K562 (cell line): ENCODE data around the gene LMBR1L. TPM values are rescaled to one million over a fixed set of nuclear protein-coding genes. Genes with fewer than 3 reads are reported as not detected.

Experiments used
- BACH1 ChIP-seq: fragments of 200-800 bp; sonication (Bioruptor generic); IDR thresholded peaks from 2 replicates; pipeline ENCODE4 v1.6.1; 2016; ENCODE audit warnings: missing genetic modification characterization, missing compliant biosample characterization
- CREB1 ChIP-seq, 2 experiments: sonication (generic) in 1 of 2; formaldehyde crosslinking in 1 of 2; IDR thresholded peaks; 2 replicates each; pipeline versions ENCODE4 v1.6.1 to v1.8.0; 2012 to 2022; ENCODE audit warnings: inconsistent platforms in 1 of 2, mild to moderate bottlenecking in 1 of 2, missing genetic modification reagents in 1 of 2, moderate library complexity in 1 of 2
- CREB3 ChIP-seq: fragments of 450-650 bp; conservative IDR thresholded peaks from 2 replicates; pipeline ENCODE4 v1.6.1; 2016; ENCODE audit warnings: missing genetic modification characterization, low read depth, mild to moderate bottlenecking, missing compliant biosample characterization, moderate library complexity
- DLX4 ChIP-seq: fragments of 250-450 bp; sonication (Bioruptor Pico); IDR thresholded peaks from 2 replicates; pipeline ENCODE4 v1.6.1; 2021; ENCODE audit warnings: mild to moderate bottlenecking
- GTF2B ChIP-seq: IDR thresholded peaks from 2 replicates; pipeline ENCODE4 v1.6.1; 2011; ENCODE audit not compliant: insufficient read length; ENCODE audit errors: extremely low read depth
- NFE2 ChIP-seq: IDR thresholded peaks from 2 replicates; pipeline ENCODE4 v1.6.1; 2014; ENCODE audit warnings: antibody characterized with exemption, low read depth
- NFIX ChIP-seq: fragments of 250-450 bp; sonication (Bioruptor Pico); IDR thresholded peaks from 2 replicates; pipeline ENCODE4 v1.4.0; 2020; ENCODE audit warnings: low read depth, mild to moderate bottlenecking, moderate library complexity
- NR2F6 ChIP-seq: fragments of 450-650 bp; formaldehyde crosslinking; IDR thresholded peaks from 2 replicates; pipeline ENCODE4 v1.4.0; 2020; ENCODE audit warnings: mild to moderate bottlenecking
- PHTF2 ChIP-seq: fragments of 250-450 bp; sonication (Bioruptor Pico); IDR thresholded peaks from 2 replicates; pipeline ENCODE4 v1.5.0; 2021; ENCODE audit warnings: mild to moderate bottlenecking
- TBL1XR1 ChIP-seq, 2 experiments: IDR thresholded peaks; 2 replicates each; pipeline ENCODE4 v1.6.1; 2012; ENCODE audit warnings: improper control_type of control experiment in 2 of 2, low read length in 2 of 2, mild to moderate bottlenecking in 1 of 2
- TCFL5 ChIP-seq: fragments of 250-450 bp; sonication (Bioruptor Pico); conservative IDR thresholded peaks from 2 replicates; pipeline ENCODE4 v1.6.1; 2021; ENCODE audit warnings: mild to moderate bottlenecking, moderate library complexity, matching md5 sums
- TFAP4 ChIP-seq: sonication (generic); formaldehyde crosslinking; IDR thresholded peaks from 2 replicates; pipeline ENCODE4 v1.8.0; 2022; ENCODE audit warnings: missing genetic modification reagents, mild to moderate bottlenecking, moderate library complexity, borderline replicate concordance
- YBX1 ChIP-seq: fragments of 450-650 bp; IDR thresholded peaks from 2 replicates; pipeline ENCODE4 v1.7.1; 2016; ENCODE audit warnings: mild to moderate bottlenecking
- ZEB2 ChIP-seq: fragments of 450-650 bp; IDR thresholded peaks from 2 replicates; pipeline ENCODE4 v1.6.1; 2016
- ZNF324 ChIP-seq: fragments of 250-450 bp; sonication (Bioruptor Pico); IDR thresholded peaks from 2 replicates; pipeline ENCODE4 v1.4.0; 2020; ENCODE audit warnings: mild to moderate bottlenecking
- ZNF609 ChIP-seq: sonication (generic); formaldehyde crosslinking; IDR thresholded peaks from 2 replicates; pipeline ENCODE4 v1.8.1; 2023; ENCODE audit warnings: missing genetic modification reagents, mild to moderate bottlenecking, borderline replicate concordance
- ZNF639 ChIP-seq, 2 experiments: fragments of 200-800 bp in 1 of 2; sonication (Bioruptor generic) in 1 of 2; sonication (generic) in 1 of 2; formaldehyde crosslinking in 1 of 2; IDR thresholded peaks in 1 of 2; conservative IDR thresholded peaks in 1 of 2; 2 replicates each; pipeline versions ENCODE4 v1.5.0 to v1.6.1; 2016 to 2020; ENCODE audit warnings: missing compliant biosample characterization in 1 of 2, missing genetic modification characterization in 1 of 2, missing genetic modification reagents in 1 of 2
- polyA plus RNA-seq, 8 experiments: library from polyadenylated mRNA; depleted of rRNA in 4 of 8; stranded (reverse) in 5 of 8; unstranded in 3 of 8; fragments of >200 nt; fragmentation: Nextera tagmentation in 2 of 8; fragmentation: Illumina TruSeq in 1 of 8; extraction: Ambion mirVana in 2 of 8; extraction: Trizol in 1 of 8; gene quantifications; 2 replicates each; pipeline versions ENCODE4 v1.2.1 to v1.2.3, GENCODE V29; 2011 to 2014; ENCODE audit warnings: inconsistent platforms in 1 of 8, missing spikeins in 1 of 8
- total RNA-seq, 7 experiments: library from RNA; depleted of rRNA in 6 of 7; stranded (reverse); fragments of >200 nt in 6 of 7; fragmentation: Illumina TruSeq in 2 of 7; extraction: Trizol in 2 of 7; gene quantifications; 2 replicates each; pipeline versions ENCODE4 v1.2.1 to v1.2.3, GENCODE V29; 2011 to 2021; ENCODE audit warnings: low replicate concordance in 1 of 7

The LMBR1L gene
- total and polyA plus RNA-seq, 9 of the 15 experiments (the other 6 are each of a cell fraction or from before 2014, with no cell fraction given): 2.5 to 57.0 (median 31.1) TPM

- peak in 1 of 2 experiments; percentile 71; a peak in 1 of 4 replicates for TF ChIP-seq TBL1XR1 (IDR thresholded peaks at IDR 0.05; ENCODE audit: low read length in 2 of 2)
- TF ChIP-seq NFE2: peak; percentile 63
- no peak for TF ChIP-seq GTF2B
- no peak for TF ChIP-seq ZNF609
- TF ChIP-seq YBX1: no peak
- TF ChIP-seq TCFL5 (CRISPR knock-in tag): no peak
- no peak for TF ChIP-seq DLX4 (CRISPR knock-in tag)
- peak; percentile 49; the same call in 1 of the 2 replicates for TF ChIP-seq ZEB2
- TF ChIP-seq BACH1 (tag): no peak
- TF ChIP-seq NFIX (CRISPR knock-in tag): no peak
- no peak for TF ChIP-seq ZNF324 (CRISPR knock-in tag)
- no peak for TF ChIP-seq NR2F6 (CRISPR knock-in tag)
- no peak for TF ChIP-seq CREB1 (IDR thresholded peaks at IDR 0.05)
- TF ChIP-seq CREB1 (CRISPR knock-in tag; IDR thresholded peaks at IDR 0.05): no peak
- TF ChIP-seq CREB3 (tag): no peak
- TF ChIP-seq PHTF2 (CRISPR knock-in tag): no peak
- TF ChIP-seq TFAP4 (CRISPR knock-in tag): peak; percentile 79
- TF ChIP-seq ZNF639 (CRISPR knock-in tag; conservative IDR thresholded peaks at IDR 0.05 in 1 of 2, IDR thresholded peaks at IDR 0.05 in 1 of 2): no peak
Observed at GRCh38 chr12:49088150-49088931, 22.3 kb downstream of the LMBR1L start (continued).
